HG03025 (cell line): Measurements from ENCODE around the gene ITGA8.

ENCODE experiments used
- ATAC-seq: cut with Tn5 transposase; IDR thresholded peaks from one replicate; pipeline ENCODE4 v1.9.1; 2021; ENCODE audit warnings: mild to moderate bottlenecking, moderate library complexity; ENCODE audit not compliant: unreplicated experiment, low FRiP score

Gene ITGA8

GRCh38 chr10:15474671-15475070 is 245.1 kb downstream of the ITGA8 start:
- no peak for ATAC-seq

- ATAC-seq, result no peak
Measured at GRCh38 chr10:15473396-15473767, 246.3 kb downstream of the ITGA8 start.

GRCh38 chr10:15472431-15473395 is 247.0 kb downstream of the ITGA8 start:
- no peak for ATAC-seq

GRCh38 chr10:15472008-15472407 is 247.7 kb downstream of the ITGA8 start:
- ATAC-seq, result no peak

DNA sequence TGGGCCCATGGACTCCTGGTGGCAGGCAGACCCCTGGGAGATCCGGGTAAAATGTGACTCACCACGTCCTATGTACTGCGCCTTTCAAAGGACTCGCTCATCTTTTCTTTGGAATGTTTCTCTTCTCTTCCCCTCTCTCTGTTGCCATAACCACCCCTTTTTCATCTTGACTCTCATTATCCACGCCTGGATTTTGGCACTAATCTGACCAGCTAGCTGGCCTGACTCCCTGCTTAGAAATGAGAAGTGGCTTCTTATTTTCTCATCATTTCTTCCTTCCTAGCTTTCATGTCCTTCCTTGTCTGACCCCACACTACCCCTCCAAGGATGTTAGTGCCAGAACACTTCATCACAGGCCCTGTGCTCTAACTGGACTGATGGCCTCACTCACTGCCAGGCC is 250.6 kb downstream of the ITGA8 start:
- no peak for ATAC-seq

- no peak for ATAC-seq
Measured at GRCh38 chr10:15464381-15464780, 255.3 kb downstream of the ITGA8 start.
